Stimulated activated CD4-positive, alpha-beta T cell treated with anti-CD3 and anti-CD28 coated beads, Interleukin-2, amount 100 ng/mL, for 24 hours (primary cell): ENCODE results near the gene RLF.

ENCODE experiments used
- DNase-seq, 2 donors: peaks; one replicate each; pipeline ENCODE4 v3.0.0-alpha.2; 2020

The RLF gene

GRCh38 chr1:40281853-40282252, 120.7 kb downstream of the RLF start:
- no peak for DNase-seq
